GM21576 (cell line): ENCODE results near the gene VPREB3.

Experiments
- ATAC-seq: cut with Tn5 transposase; IDR thresholded peaks from one replicate; pipeline ENCODE4 v1.9.1; 2021; ENCODE audit warnings: mild to moderate bottlenecking, moderate library complexity; ENCODE audit not compliant: unreplicated experiment

VPREB3 gene

DNA sequence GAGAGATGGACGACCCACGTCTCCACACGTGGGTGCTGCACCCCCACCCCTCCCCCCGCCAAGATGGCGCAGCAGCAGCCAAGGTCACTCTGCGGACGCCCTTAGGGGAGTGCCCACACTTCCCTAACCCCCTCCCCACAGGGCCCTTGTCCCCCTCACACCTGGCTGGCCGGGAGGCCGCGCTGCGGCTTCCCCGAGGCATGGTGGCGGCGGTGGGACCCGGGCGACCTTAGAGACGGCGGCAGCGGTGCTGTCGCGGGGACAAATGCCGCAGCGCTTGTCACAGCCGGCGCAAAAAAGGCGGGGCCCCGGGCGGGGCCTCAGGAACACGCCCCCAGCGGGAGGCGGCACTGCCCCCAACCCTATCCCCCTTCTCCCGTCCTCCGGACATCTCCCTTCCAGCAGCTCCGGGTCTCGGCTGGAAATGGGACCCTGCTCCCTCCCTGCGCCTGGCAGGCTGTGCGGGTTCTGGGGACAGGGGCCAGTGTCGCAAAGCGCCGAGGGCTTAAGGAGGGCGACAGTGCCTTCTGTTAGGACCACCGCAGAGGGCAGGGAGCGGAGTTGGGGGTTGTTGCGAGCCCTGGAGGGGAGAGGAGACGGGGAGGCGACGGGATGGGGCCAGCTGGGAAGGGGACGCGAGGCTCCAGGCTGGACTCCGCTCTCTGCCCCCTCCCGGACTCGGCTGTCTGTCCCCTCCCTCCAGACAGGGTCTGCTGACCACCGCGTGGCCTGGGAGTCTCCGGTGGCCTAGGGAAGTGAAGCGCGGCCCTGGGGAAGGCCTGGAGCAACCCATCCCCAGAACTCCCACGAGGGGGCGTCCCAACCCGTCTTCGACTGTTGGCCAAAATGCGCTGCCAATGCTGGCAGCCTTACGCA is 13.7 kb upstream of the VPREB3 start, which contains the start of gene CHCHD10:
Gene CHCHD10, minus strand, starts transcription at position 300 of the 876 bp plus-strand sequence. Its CDS starts 98 bp downstream, at position 202.
- no peak for ATAC-seq

DNA sequence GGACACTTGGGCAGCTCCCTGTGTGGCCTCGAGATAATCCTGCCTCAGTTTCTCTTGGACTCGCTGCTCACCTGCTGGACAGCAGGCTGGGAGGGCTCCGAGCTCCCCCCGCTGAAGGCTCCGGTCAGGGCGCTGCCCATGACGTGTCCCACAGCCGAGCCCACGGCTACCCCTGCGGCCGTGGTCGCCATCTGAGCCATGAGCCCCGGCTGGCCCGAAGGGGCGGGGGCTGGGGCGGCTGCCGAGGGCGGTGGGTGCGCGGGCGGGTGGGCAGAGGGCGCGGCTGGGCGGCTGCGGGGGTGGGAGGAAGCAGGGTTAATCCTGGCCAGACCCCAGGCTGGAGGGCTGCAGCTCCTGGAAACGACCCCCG is 13.1 kb upstream of the VPREB3 start:
- no peak for ATAC-seq

DNA sequence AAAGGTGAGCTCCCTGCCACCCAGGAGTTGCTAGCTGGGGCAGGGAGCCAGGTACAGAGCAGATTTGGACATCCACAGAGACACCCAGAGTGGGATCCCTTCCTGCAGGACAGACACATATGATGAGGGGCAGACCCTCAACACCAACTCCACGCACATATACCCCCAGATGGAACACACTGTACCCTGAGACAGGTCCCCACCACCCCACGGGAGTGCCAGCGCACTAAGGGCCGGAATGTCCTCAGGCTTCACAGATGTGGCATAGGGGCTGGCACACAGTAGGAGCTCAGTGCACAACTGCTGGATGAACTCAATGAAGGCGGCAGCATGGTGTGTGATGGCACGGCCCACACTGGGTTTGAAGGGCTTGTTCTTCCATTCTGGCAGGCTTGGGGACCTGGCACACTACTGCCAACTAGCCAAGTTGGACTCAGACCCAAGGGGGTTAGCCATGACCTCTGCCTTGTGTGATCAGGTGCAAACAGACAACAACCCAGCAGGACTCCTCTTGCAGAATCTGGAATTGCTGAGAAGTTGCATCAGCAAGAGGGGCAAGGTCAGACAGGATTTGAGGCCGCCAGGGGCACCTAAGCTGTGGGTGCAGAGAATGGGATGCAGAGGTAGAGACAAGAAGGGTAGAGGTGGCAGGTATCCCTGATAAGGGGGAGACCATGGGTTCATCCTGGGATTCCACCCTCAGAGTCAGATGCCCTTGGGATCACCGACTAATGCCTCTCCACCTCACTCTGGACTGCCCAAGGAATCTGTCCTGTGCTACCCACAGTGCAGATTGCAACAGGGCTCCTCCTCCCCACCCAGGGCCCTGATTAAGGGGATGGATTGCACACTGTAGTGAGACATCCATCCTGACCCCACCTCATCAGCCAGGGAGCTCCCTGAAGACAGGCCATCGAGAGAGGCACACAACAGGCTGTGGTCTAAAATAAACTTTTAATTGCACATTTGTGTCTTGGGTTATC is 11.0 kb upstream of the VPREB3 start:
- ATAC-seq = no peak

DNA sequence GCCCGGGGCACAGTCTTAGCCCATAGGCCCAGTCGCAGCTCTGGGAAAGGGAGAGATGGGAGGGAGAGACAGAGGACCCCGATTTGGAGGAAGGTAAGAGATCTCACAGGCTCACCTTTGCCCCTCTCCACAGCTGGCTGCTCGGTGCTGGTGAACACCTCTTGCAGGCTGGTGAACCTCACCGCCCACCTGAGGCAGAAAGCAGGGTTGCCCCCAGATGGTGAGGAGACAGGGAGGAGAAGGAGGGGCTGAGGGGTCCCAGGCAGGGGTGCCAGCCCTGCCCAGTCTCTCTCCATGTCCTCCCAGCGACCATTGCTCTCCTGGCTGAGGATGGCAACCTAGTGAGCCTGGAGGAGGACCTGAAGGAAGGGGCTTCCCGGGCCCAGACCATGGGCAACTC is 9.7 kb upstream of the VPREB3 start:
- no peak for ATAC-seq

DNA sequence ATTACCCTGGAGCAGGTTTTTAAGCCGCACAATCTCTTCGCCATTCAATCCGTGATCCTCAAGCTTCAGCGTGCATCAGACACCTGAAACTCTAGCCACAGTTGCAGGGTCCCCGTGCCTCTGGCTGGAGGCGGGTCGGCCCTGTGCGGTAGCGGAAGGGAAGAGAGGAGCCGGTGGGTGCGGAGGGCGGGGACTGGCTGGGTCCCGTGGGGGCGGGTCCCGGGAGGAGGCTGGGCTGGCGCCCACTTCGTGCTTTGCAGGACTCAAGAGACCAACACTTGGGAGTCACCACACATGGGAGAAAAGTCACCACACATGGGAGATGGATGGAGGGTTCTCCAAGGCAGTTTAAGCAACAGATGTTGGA is 9.3 kb upstream of the VPREB3 start:
- no peak for ATAC-seq

DNA sequence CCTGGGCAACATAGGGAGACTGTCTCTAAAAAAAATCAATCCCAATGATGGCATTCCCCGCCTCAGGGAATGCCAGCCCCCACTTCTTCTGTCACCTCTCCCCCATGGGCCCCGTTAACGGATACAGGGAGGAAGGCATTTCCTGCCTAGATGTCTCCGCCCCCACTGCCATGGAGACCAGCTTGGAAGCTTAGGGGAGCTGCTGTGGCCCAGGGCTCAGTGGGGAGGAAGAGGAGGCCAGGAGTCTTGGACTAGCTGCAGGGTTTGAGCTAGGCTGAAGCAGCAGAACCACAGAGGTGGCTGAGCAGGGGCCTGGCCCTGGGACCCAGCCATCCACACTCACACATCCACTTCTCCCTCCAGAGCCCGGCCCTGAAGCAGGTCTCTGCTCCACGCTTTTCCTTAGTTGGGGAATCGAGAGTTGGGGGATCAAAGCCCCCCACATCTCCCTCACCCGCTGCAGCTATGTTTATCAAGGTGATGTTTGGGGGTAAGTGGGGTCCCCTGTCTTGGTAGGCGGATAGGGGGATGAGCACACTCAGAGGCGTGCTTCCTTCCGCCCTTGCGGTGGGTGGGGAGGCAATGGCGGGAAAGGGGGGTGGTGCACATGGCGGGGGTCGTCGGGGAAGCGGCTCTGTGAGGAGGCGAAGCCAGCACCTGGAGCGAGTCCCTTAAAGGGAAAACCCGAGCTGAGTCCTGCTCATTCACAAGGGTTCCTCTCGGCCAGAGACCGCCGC is 8.8 kb upstream of the VPREB3 start, which contains the start of gene C22orf15:
Gene C22orf15, plus strand, starts transcription at position 149 of the 737 bp plus-strand sequence. Its CDS starts 317 bp downstream, at position 466.
- ATAC-seq = no peak

DNA sequence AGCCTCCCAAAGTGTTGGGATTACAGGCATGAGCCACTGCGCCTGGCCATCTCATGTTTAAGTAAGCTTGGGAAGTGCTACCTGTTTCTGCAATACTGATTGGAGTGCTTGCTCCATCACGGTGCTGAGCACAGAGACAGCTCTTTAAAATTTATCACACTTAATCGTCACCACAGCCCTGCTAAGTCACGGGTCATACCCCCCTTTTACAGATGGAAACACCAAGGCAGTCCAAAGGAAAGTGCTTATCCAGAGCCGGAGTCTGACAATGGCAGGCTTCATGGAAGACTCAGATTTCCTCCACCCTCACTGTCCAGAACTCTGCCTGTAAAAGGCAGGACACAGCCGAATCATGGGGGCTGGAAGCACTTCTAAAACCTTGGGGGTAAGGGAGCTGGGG is 5.8 kb upstream of the VPREB3 start:
- no peak for ATAC-seq

DNA sequence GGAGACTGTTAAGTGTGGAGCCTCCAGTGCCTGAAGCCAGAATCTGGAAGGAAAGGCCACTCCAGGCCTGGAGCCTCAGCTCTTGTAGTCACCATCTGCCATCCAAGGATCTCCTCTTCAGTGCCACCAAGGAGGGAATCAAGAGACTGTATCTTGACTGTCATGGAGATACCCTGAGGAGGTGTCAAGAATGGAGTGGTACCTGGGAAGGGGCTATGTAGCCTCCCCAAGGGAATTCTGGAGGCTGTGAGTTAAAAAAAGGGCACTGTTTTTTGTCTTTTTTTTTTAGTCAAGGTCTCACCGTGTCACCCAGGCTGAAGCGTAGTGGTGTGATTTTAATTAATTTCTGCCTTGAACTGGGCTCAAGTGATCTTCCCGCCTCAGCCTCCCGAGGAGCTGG is 5.3 kb upstream of the VPREB3 start:
- ATAC-seq = no peak

DNA sequence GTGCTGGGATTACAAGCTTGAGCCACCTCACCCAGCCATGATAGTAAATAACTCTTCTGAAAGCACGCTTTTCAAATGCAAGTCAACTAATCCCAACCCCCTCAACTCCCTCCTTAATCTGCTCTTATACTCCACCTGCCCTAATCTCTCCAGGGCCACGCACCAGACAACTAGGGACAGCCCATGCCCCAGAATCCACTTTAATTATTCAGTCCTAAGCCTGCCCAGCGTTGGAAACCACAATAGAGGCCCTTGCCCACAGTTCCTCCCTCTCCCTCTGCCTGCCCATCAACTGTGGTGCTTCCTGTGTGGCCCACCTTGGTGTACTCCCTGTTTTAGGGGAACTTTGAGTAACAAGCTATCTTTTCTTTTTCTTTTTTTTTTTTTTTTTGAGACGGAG is 2.7 kb upstream of the VPREB3 start:
- ATAC-seq = no peak

DNA sequence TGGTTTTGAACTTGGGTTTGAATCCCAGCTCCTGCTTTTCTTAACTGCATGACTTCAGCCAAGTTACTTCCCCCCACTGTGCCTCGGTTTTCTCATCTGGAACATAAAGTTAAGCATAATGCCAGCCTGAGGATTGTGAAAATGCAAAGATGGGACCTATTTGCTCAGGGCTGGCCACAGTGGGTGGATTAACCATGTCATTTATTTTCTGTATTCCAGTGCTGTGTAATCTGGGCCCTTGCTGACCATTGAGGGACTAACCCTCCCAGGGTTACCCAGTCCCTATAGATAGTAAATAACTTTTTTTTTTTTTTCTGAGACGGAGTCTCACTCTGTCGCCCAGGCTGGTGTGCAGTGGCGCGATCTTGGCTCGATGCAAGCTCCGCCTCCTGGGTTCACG is 1.5 kb upstream of the VPREB3 start:
- ATAC-seq = no peak

DNA sequence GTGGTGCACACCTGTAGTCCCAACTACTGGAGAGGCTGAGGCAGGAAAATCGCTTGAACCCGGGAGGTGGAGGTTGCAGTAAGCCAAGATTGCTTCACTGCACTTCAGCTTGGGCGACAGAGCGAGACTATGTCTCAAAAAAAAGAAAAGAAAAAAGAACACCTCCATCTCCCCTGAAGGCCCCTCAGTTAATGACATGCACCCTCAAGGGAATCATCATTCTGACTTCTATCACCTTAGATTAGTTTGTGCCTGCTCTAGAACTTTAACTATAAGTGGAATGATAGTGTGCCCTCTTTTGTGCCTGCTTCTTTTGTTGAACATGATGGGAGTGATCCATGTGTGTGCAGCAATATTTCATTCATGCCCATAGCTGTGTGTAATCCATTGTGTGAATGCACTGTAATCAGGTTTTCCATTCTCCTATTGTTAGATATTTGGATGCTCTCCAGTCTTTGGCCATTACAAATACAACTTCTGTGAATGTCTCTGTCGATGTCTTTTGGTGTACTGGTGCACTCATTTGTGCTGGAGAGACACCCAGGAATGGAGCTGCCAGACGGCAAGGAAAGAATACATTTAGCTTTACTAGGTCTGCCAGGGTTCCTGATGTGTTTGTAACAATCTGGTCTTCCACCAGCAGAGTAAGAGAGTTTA is 883 bp upstream of the VPREB3 start:
- no peak for ATAC-seq

DNA sequence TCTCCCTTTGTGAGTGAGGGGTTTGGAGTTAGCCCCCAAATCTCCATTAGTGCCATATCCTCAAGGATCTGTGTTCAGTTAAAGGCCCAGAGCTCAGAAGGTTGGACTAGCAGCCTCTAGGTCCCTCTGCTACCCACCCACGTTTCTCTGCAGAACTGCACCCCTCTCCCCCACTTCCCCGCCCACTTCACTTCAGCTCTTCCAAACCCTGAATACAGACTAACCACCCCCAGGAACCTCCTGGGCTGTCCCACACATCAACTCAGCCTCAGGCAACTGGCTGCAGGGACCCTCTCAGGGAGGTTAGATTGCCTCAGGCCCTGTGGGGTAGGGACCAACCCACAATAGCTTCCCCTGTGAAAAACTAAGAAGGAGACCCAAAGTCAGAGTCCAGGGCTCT is 840 bp downstream of the VPREB3 start:
- ATAC-seq = no peak

DNA sequence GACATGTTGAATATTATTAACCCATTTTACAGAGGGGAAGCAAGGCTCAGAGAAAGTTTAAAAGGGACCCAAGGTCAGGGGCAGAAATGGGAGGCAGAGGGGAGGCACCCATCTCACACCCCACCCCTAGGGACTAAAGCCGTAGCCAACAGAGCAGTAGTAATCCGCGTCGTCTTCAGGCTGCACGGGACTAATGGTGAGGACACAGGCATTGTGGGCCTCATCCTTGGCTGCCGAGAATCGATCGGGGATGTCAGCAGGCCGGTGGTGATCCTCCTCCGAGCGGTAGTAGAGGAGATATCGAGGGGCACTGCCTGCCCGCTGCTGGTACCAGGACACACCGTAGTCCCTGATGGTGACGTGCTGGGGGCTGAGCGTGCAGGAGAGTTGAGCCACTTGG is 1.5 kb downstream of the VPREB3 start:
- ATAC-seq = no peak

DNA sequence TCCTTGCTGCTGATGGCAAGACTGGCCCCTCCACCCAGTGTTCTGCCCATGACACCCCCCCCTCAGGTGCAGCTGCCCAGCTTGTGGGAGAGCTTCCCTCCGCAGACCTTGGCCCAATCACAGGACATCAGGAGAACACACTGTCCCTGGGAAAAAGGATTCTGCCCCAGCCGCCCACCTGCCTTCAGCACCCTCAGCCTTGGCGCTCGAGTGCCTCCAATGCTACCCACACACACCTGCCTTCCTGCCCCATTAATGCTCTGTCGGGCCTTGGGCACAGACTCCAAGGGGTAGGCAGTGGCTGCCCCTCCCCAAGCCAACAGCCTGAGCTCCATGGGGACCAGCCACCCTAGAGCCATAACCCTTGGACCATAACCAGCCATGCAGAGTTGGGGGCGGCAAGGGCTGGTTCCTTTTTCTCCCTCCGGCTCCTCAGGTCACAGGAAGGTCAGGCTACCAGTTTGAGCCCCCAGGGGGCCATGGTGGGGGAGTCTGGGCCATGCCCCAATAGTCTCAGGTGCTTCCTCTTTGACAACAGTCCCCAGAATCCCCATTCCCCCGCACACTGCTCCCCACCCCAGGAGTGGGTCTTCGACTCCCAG is 2.0 kb downstream of the VPREB3 start:
- peak; percentile 39 for ATAC-seq

DNA sequence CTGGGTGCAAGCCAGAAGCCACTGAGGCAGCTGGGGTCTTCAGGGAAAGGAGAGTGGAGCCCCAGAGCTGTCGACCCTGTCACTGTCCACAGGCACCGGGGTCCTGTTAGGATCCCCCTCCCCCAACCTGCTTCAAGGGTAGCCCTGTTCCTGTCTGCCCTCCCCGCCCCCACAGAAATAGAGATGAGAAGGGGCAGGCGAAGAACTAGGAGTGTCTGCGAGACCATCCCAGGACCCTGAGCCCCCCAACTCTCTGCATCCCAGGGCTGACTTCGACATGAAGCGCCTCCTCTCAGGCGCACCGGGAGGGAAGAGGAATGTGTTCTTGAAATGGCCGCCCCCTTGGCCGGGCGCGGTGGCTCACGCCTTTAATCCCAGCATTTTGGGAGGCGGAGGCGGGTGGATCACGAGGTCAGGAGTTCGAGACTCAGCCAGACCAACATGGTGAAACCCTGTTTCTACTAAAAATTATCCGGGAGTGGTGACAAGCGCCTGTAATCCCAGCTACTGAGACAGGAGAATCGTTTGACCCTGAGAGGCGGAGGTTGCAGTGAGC is 2.7 kb downstream of the VPREB3 start:
- peak; percentile 8 for ATAC-seq

DNA sequence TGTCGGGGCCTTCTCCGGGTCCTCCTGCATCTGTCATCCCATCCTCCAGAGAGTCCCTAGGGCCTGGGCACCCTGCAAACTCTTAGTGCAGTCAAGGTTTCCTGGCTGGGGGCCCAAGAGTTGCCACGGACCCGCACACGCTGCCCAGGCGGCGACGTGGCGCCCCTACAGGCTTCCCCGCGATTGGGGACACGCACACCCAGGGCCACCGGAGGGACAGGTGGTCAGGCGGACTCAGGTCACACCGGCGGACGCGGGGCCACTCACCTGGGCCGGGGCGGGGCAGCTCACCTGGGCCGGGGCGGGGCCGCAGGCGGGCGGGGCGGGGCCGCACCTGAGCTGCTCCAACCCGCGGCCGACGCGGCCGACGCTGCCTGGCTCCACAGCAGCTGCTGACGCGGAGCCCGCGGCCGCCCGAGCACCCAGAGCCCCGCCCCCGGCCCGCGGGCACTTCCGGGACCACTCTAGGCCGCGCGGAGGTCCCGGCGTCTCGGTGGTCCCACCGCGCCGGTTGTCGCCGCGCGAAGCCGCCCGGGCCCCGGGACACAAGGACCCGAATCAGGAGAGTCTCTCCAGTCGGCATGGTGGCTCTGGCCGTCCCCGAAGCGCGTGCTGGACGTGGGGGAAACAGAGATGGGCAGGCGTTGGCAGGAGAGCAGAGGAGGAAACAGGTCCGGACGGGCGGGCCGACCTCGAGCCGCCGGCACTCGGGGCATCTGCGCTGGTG is 3.3 kb downstream of the VPREB3 start, which contains the start of gene ZNF70:
Gene ZNF70, minus strand, starts transcription at position 399 of the 727 bp plus-strand sequence. CDS start 5,972 bp downstream, outside the sequence.
- peak; percentile 50 for ATAC-seq

DNA sequence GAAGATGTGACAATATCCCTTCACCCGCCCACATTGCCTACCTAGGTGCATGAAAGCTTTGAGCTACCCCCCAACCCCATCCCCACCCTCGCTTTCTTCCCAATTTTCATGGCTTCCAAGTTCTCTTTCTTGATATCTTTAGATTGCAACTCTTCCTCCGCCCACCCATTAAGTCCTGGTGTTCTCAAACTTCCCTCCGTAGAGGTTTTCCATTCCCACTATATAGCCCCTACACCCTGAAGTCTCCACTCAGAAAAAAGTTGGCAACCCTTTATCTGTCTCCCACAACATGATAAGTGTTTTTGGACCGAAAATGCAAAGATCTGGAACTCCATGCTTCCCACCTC is 3.9 kb downstream of the VPREB3 start:
- no peak for ATAC-seq

DNA sequence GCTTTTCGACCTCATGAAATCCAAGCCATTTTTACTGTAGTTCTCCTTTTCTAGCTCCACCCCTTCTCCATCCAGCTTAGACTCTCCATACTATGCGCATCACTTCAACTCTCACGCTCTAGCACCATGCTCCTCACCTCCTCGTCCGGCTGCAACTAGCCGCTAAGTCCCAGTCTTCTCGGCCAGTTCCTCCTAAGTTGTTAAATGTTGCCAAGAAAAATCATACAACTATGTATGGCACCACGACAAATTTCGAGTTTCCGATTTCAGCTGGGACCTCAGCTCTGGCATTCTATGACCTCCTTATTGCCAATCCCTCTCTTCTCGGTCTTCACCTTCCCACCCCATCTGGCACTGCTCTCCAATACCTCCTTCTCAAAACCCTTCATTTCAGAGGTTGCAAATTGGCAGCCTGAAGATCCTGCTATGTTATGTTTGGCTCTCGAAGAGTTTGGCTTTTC is 4.4 kb downstream of the VPREB3 start:
- no peak for ATAC-seq

DNA sequence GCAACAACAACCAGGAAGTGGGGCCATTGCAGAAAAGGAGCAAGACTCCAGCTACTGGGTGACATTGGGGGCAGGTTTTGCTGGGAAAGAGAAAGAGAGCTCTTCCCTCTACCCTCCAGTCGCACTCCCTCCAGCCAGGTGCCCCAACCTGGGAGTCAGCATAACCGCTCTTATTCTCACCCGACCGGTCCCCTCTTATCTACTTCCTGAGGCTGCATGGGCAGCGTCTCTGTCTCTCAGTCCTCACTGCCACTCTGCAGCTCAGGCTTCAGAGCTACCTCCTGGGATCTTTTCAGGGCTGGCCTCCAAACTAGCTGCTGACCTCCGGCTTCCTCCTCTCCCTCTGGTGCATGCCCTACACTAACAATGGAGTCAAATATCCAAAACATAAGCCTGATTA is 8.4 kb downstream of the VPREB3 start:
- ATAC-seq = no peak
